Panc1 (cell line): ENCODE results near the gene PDE10A. TPM values are rescaled to one million over a fixed set of nuclear protein-coding genes. Genes with fewer than 3 reads are reported as not detected.

Experiments
- ATAC-seq: fragments of 200-7000 bp; cut with Tn5 transposase; 2 replicates; pipeline ENCODE4 v1.9.1; 2020; ENCODE audit warnings: mild to moderate bottlenecking, moderate library complexity
- BruUV-seq: library from RNA; stranded (reverse); fragments of 400-500 nt; replicated peaks from 2 replicates; lab custom pipeline; 2021; lab: Mats Ljungman, UMichigan
- CTCF ChIA-PET: fragments of 300-600 bp; sonication (Branson Sonifier 250); formaldehyde crosslinking; loops from one replicate; lab custom pipeline; 2022; ENCODE audit warnings: antibody characterized with exemption; lab: Charles Lee
- POLR2A ChIA-PET: fragments of 300-600 bp; sonication (Branson Sonifier 250); formaldehyde crosslinking; loops from one replicate; lab custom pipeline; 2022; ENCODE audit warnings: antibody characterized with exemption; lab: Charles Lee
- DNase-seq: peaks from one replicate; pipeline ENCODE4 v3.0.0-alpha.2; 2010; ENCODE audit warnings: low read depth, low spot score
- H3K27ac ChIP-seq: 2 replicates; pipeline ENCODE4 v1.5.1; 2011; ENCODE audit warnings: mild to moderate bottlenecking, low read length, inconsistent platforms
- H3K27me3 ChIP-seq: fragments of 200-500 bp; sonication (Bioruptor generic); 2 replicates; pipeline ENCODE4 v1.6.0; 2014; ENCODE audit warnings: low read length, inconsistent platforms; ENCODE audit not compliant: control insufficient read depth, insufficient read depth
- H3K36me3 ChIP-seq: fragments of 200-500 bp; sonication (Bioruptor generic); 2 replicates; pipeline ENCODE4 v1.5.1; 2014; ENCODE audit warnings: inconsistent platforms, mild to moderate bottlenecking, low read length, moderate library complexity; ENCODE audit not compliant: control insufficient read depth, insufficient read depth
- H3K4me1 ChIP-seq: 2 replicates; pipeline ENCODE4 v1.5.1; 2011; ENCODE audit warnings: inconsistent platforms, mild to moderate bottlenecking, low read length, moderate library complexity; ENCODE audit not compliant: control insufficient read depth, insufficient read depth
- H3K4me3 ChIP-seq, 2 experiments: 2 replicates each; pipeline ENCODE4 v1.5.1; 2011 to 2012; ENCODE audit warnings: low read depth in 2 of 2, low read length in 2 of 2, mild to moderate bottlenecking in 2 of 2, inconsistent platforms in 1 of 2, moderate library complexity in 1 of 2
- H3K9me3 ChIP-seq: fragments of 200-500 bp; sonication (Bioruptor generic); 2 replicates; pipeline ENCODE4 v1.5.1; 2014; ENCODE audit warnings: low read depth, mild to moderate bottlenecking, inconsistent platforms, low read length, moderate library complexity; ENCODE audit not compliant: control insufficient read depth, insufficient read depth
- CTCF ChIP-seq: fragments of 450-650 bp; IDR thresholded peaks from 2 replicates; pipeline ENCODE4 v1.5.1; 2017; ENCODE audit warnings: mild to moderate bottlenecking
- POLR2AphosphoS5 ChIP-seq: IDR thresholded peaks from 2 replicates; pipeline ENCODE4 v1.6.1; 2012; ENCODE audit warnings: mild to moderate bottlenecking, low read depth, low read length, moderate library complexity
- REST ChIP-seq, 2 experiments: IDR thresholded peaks; 2 replicates each; pipeline ENCODE4 v1.6.1; 2011 to 2012; ENCODE audit warnings: low read depth in 2 of 2, control low read depth in 1 of 2, low read length in 1 of 2, mild to moderate bottlenecking in 1 of 2, moderate library complexity in 1 of 2; ENCODE audit not compliant: insufficient read depth in 1 of 2
- SIN3A ChIP-seq: IDR thresholded peaks from 2 replicates; pipeline ENCODE4 v1.6.1; 2012; ENCODE audit warnings: low read depth, mild to moderate bottlenecking, low read length, moderate library complexity, borderline replicate concordance; ENCODE audit not compliant: insufficient read depth
- TCF7L2 ChIP-seq: IDR thresholded peaks from 2 replicates; pipeline ENCODE4 v1.6.1; 2011; ENCODE audit warnings: mild to moderate bottlenecking, low read depth, low read length, inconsistent platforms
- in situ Hi-C: cut with HindIII; loops from 2 replicates; pipeline ENCODE4 v1.10.0; 2016; ENCODE audit warnings: low sequenced_read_pairs, low pct_unique_long_range_greater_than_20kb
- intact Hi-C: fragments of 100-400 bp; cut with micrococcal nuclease; formaldehyde crosslinking; loops from one replicate; pipeline ENCODE4 v1.10.0; 2022; ENCODE audit not compliant: unreplicated experiment
- total RNA-seq: library from RNA; stranded (reverse); gene quantifications from one replicate; pipeline ENCODE4 v1.2.1, GENCODE V29; 2021; ENCODE audit not compliant: unreplicated experiment

Gene PDE10A
- total RNA-seq, 1 experiment from 2014 or later, result 27.8 TPM

- Histone ChIP-seq H3K4me1 (no peaks in the 10 kb centered on the region), H3K4me3 (no peak overlapping the region), H3K36me3 (no peaks in the 10 kb centered on the region), H3K27ac (no peak overlapping the region), H3K27me3 (no peaks in the 10 kb centered on the region), H3K9me3 (no peaks in the 10 kb centered on the region)
- ChIA-PET POLR2A (no interaction called here), CTCF (no interaction called here)
- no peak for TF ChIP-seq POLR2AphosphoS5
- TF ChIP-seq CTCF, result no peak
- TF ChIP-seq SIN3A, result no peak
- no peak for TF ChIP-seq TCF7L2
- TF ChIP-seq REST (IDR thresholded peaks at IDR 0.05; ENCODE audit: insufficient read depth in 1 of 2, low read depth in 2 of 2, low read length in 1 of 2), result no peak
- intact Hi-C loops, result no loop called here
- no peak for ATAC-seq
- DNase-seq, result no peak
- no TSS peak for BruUV-seq
- in situ Hi-C loops, result no loop called here
Observed at GRCh38 chr6:165677091-165677490, 14.1 kb upstream of the PDE10A start.

GRCh38 chr6:165676435-165677068 lies 13.5 kb upstream of the PDE10A start:
- H3K27ac ChIP-seq, result no peak overlapping the region

More at GRCh38 chr6:165676435-165677068, 13.5 kb upstream of the PDE10A start:
- intact Hi-C loops (no loop called here), in situ Hi-C loops (no loop called here)
- BruUV-seq, result no TSS peak
- Histone ChIP-seq H3K4me1 (no peaks in the 10 kb centered on the region), H3K27me3 (no peaks in the 10 kb centered on the region), H3K4me3 (no peak overlapping the region), H3K9me3 (no peaks in the 10 kb centered on the region), H3K36me3 (no peaks in the 10 kb centered on the region)
- DNase-seq (no peak), ATAC-seq (no peak)
- TF ChIP-seq POLR2AphosphoS5 (no peak), SIN3A (no peak), CTCF (no peak), REST (IDR thresholded peaks at IDR 0.05; ENCODE audit: insufficient read depth in 1 of 2, low read depth in 2 of 2, low read length in 1 of 2) (no peak), TCF7L2 (no peak)
- ChIA-PET POLR2A (no interaction called here), CTCF (no interaction called here)
